ENCODE measurements around the gene TUBB3. TPM values are rescaled to one million over a fixed set of nuclear protein-coding genes. Genes with fewer than 3 reads are reported as not detected.
A peak's percentile ranks its signal among the peaks of the same experiment; 100 is the strongest.

TUBB3 gene
- total RNA-seq, 1 donor from 2014 or later = 3,960 TPM

DNA sequence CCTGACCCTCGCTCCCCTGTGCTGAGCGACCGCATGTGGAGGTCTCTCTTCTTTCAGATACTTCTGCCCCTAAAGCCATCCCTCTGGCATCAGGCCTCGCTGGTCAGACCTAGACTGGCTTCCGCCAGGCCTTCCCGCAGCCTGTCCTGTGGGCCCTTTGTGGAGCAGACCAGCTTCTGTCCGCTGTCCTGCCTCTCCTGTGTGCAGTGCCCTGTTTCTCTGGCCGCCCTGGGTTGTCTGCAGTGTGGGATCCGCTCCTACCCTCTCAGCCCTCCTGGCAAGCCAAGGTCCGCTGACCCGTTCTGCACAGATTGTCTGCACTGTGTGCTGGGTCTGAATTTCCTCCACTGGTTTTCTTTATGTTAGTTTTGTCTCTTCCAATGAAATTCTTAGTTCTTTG, 25.9 kb upstream of the TUBB3 start:
- no peak for DNase-seq
- TF ChIP-seq, protein P1, sequence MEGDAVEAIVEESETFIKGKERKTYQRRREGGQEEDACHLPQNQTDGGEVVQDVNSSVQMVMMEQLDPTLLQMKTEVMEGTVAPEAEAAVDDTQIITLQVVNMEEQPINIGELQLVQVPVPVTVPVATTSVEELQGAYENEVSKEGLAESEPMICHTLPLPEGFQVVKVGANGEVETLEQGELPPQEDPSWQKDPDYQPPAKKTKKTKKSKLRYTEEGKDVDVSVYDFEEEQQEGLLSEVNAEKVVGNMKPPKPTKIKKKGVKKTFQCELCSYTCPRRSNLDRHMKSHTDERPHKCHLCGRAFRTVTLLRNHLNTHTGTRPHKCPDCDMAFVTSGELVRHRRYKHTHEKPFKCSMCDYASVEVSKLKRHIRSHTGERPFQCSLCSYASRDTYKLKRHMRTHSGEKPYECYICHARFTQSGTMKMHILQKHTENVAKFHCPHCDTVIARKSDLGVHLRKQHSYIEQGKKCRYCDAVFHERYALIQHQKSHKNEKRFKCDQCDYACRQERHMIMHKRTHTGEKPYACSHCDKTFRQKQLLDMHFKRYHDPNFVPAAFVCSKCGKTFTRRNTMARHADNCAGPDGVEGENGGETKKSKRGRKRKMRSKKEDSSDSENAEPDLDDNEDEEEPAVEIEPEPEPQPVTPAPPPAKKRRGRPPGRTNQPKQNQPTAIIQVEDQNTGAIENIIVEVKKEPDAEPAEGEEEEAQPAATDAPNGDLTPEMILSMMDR (IDR thresholded peaks at IDR 0.05; ENCODE audit: partially characterized antibody, unreplicated experiment) = no peak
- H3K36me3 Mint-ChIP-seq (ENCODE audit: unreplicated experiment) = peaks cover 5% of the 10 kb centered on the region
- H3K27me3 Mint-ChIP-seq (ENCODE audit: unreplicated experiment) = peaks cover 2% of the 10 kb centered on the region
- no peak overlapping the region for H3K27ac Mint-ChIP-seq (ENCODE audit: unreplicated experiment)
- no peak overlapping the region for H3K4me3 Mint-ChIP-seq (ENCODE audit: unreplicated experiment)
- H3K9me3 Mint-ChIP-seq (ENCODE audit: unreplicated experiment) = peaks cover 12% of the 10 kb centered on the region
- H3K4me1 Mint-ChIP-seq (ENCODE audit: low read depth, unreplicated experiment) = no peaks in the 10 kb centered on the region

DNA sequence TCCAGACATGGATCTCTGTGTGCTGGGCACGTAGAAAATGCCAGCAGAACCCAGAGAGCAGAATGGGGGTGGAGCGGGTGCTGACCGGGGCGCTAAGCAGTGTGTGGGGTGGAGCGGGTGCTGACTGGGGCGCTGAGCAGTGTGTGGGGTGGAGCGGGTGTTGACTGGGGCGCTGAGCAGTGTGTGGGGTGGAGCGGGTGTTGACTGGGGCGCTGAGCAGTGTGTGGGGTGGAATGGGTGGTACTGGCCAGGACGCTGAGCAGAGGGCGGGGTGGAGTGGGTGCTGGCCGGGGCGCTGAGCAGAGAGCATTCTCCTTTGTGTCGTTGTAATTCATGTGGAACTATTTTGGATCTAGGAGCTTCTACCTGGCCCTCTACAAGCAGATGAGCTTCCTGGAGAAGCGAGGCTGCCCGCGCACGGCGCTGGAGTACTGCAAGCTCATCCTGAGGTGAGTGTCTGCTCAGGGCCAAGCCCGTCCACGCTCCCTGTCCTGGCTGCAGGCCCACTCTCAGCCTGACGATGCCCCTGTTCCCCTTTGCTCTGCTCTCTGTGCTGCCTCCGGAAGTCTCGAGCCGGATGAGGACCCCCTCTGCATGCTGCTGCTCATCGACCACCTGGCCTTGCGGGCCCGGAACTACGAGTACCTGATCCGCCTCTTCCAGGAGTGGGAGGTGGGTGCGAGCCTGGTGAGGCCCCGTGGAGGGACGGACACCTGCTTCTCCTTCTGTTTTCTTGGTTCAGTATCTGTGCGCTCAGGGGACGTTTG, 24.8 kb upstream of the TUBB3 start:
- peaks cover 2% of the 10 kb centered on the region for H3K27me3 Mint-ChIP-seq (ENCODE audit: unreplicated experiment)
- no peak for DNase-seq
- TF ChIP-seq, protein P1 (IDR thresholded peaks at IDR 0.05; ENCODE audit: partially characterized antibody, unreplicated experiment) = no peak
- peak overlapping the region; percentile 59 for H3K27ac Mint-ChIP-seq (ENCODE audit: unreplicated experiment)
- H3K9me3 Mint-ChIP-seq (ENCODE audit: unreplicated experiment) = peaks cover 12% of the 10 kb centered on the region
- H3K4me1 Mint-ChIP-seq (ENCODE audit: low read depth, unreplicated experiment) = no peaks in the 10 kb centered on the region
- no peak overlapping the region for H3K4me3 Mint-ChIP-seq (ENCODE audit: unreplicated experiment)
- peaks cover 5% of the 10 kb centered on the region for H3K36me3 Mint-ChIP-seq (ENCODE audit: unreplicated experiment)

DNA sequence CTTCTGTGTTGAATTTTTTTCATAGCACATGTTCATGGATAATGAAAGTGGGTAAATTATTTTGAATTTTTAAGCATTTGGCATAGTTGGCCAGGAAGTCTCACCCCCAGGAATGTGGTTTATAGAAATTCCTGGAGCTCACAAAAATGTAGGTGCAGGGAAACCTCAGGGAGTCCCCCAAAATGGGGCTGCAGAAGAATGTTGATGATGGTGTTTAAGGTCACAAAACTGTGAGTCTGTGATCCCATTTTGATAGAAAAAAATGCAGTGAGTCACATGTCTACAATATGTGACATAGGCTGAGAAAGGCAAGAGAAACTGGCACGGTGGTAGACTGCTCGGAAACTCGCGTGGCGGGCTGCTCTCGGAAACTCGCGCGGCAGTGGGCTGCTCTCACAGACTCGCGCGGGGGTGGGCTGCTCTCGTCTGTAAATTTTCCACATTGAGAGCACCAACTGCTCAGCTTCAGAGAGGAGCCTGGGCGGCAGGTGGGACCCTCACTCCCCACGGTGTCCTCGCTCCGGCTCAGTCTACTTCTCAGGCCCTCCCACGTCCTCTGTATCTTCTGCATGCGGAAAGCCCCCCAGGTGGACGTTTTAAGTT, 23.2 kb upstream of the TUBB3 start:
- Mint-ChIP-seq H3K4me3 (ENCODE audit: unreplicated experiment) (no peak overlapping the region), H3K9me3 (ENCODE audit: unreplicated experiment) (peaks cover 12% of the 10 kb centered on the region), H3K4me1 (ENCODE audit: low read depth, unreplicated experiment) (no peaks in the 10 kb centered on the region), H3K36me3 (ENCODE audit: unreplicated experiment) (peaks cover 5% of the 10 kb centered on the region), H3K27ac (ENCODE audit: unreplicated experiment) (peak overlapping the region; percentile 22), H3K27me3 (ENCODE audit: unreplicated experiment) (peaks cover 4% of the 10 kb centered on the region)
- DNase-seq = no peak
- TF ChIP-seq, protein P1 (IDR thresholded peaks at IDR 0.05; ENCODE audit: partially characterized antibody, unreplicated experiment) = no peak

DNA sequence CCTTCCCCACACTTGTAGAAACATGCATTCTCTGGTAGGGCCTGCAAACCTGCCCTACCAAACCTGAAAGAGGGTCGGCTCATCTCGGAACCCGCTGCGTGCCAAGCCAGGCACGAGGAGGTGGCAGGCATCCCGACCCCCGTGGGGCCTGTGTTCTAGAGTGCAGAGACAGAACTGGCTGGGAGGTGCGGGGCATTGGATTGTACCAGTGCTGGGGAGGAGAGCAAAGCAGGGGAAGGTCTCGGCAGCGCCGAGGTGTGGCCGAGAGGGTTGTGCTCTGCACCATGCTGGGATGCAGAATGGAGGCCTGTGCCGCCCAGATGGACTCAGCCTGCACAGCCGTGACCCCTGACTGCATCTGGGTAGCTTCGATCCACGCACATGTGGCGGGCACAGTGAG, 22.3 kb upstream of the TUBB3 start:
- H3K36me3 Mint-ChIP-seq (ENCODE audit: unreplicated experiment) = peaks cover 5% of the 10 kb centered on the region
- no peak overlapping the region for H3K27ac Mint-ChIP-seq (ENCODE audit: unreplicated experiment)

More for the DNA sequence above, 22.3 kb upstream of the TUBB3 start:
- DNase-seq = no peak
- Mint-ChIP-seq H3K4me1 (ENCODE audit: low read depth, unreplicated experiment) (peaks cover 8% of the 10 kb centered on the region), H3K9me3 (ENCODE audit: unreplicated experiment) (peaks cover 15% of the 10 kb centered on the region), H3K4me3 (ENCODE audit: unreplicated experiment) (no peak overlapping the region), H3K27me3 (ENCODE audit: unreplicated experiment) (peaks cover 6% of the 10 kb centered on the region)
- TF ChIP-seq, protein P1 (IDR thresholded peaks at IDR 0.05; ENCODE audit: partially characterized antibody, unreplicated experiment) = no peak

Measured in glutamatergic neuron (in vitro differentiated cells).